ENCODE data around the gene DTNB.

Gene DTNB

GRCh38 chr2:25492726-25493125 is 180.7 kb downstream of the DTNB start:
- FAIRE-seq = no peak

GRCh38 chr2:25491966-25492532 is 181.3 kb downstream of the DTNB start:
- peak; percentile 88 for FAIRE-seq

GRCh38 chr2:25491003-25491696 is 182.2 kb downstream of the DTNB start:
- FAIRE-seq = no peak

GRCh38 chr2:25490217-25490616 is 183.2 kb downstream of the DTNB start:
- FAIRE-seq = no peak

- peak; percentile 78 for FAIRE-seq
Measured at GRCh38 chr2:25489631-25490030, 183.7 kb downstream of the DTNB start.

- no peak for FAIRE-seq
Measured at GRCh38 chr2:25483607-25484266, 189.6 kb downstream of the DTNB start.

GRCh38 chr2:25482341-25482740 is 191.0 kb downstream of the DTNB start:
- no peak for FAIRE-seq

GRCh38 chr2:25481381-25482300 is 191.7 kb downstream of the DTNB start:
- FAIRE-seq = no peak

- no peak for FAIRE-seq
Measured at GRCh38 chr2:25480561-25480960, 192.8 kb downstream of the DTNB start.

- no peak for FAIRE-seq
Measured at GRCh38 chr2:25479761-25480160, 193.6 kb downstream of the DTNB start.

GRCh38 chr2:25478736-25479135 is 194.6 kb downstream of the DTNB start:
- FAIRE-seq = no peak

GRCh38 chr2:25473758-25474340 is 199.5 kb downstream of the DTNB start:
- FAIRE-seq = no peak

- no peak for FAIRE-seq
Measured at GRCh38 chr2:25473131-25473530, 200.2 kb downstream of the DTNB start.

GRCh38 chr2:25470806-25471205 is 202.6 kb downstream of the DTNB start:
- FAIRE-seq = no peak

GRCh38 chr2:25467743-25468142 is 205.6 kb downstream of the DTNB start:
- FAIRE-seq = no peak

GRCh38 chr2:25462021-25462420 is 211.4 kb downstream of the DTNB start:
- no peak for FAIRE-seq

- FAIRE-seq = no peak
Measured at GRCh38 chr2:25460261-25460905, 213.0 kb downstream of the DTNB start.

GRCh38 chr2:25454824-25455611 is 218.4 kb downstream of the DTNB start:
- FAIRE-seq = no peak

GRCh38 chr2:25453199-25453905 is 220.0 kb downstream of the DTNB start:
- peak; percentile 38 for FAIRE-seq

- peak; percentile 17 for FAIRE-seq
Measured at GRCh38 chr2:25448808-25449207, 224.6 kb downstream of the DTNB start.

GRCh38 chr2:25447018-25447417 is 226.4 kb downstream of the DTNB start:
- FAIRE-seq = no peak
